HepG2 (cell line): ENCODE results near the gene BBS4.

Source experiments
- EHMT2 ChIP-seq: fragments of 200-600 bp; sonication (generic); IDR thresholded peaks from 2 replicates; pipeline ENCODE4 v1.7.0; 2017; ENCODE audit warnings: antibody characterized with exemption, low read depth, low read length, borderline replicate concordance
- ESRRA ChIP-seq: sonication (generic); formaldehyde crosslinking; IDR thresholded peaks from 2 replicates; pipeline ENCODE4 v1.5.1; 2020; ENCODE audit warnings: mild to moderate bottlenecking, low read depth, missing genetic modification reagents
- FIP1L1 ChIP-seq: fragments of 200-400 bp; formaldehyde crosslinking; IDR thresholded peaks from 2 replicates; pipeline ENCODE4 v1.6.1; 2018; ENCODE audit warnings: low read depth, mild to moderate bottlenecking, low read length, moderate library complexity, borderline replicate concordance; ENCODE audit not compliant: insufficient read depth
- FOSL1 ChIP-seq: sonication (generic); formaldehyde crosslinking; IDR thresholded peaks from 2 replicates; pipeline ENCODE4 v1.9.0; 2021; ENCODE audit warnings: missing genetic modification reagents, borderline replicate concordance
- MYNN ChIP-seq: sonication (generic); formaldehyde crosslinking; IDR thresholded peaks from 2 replicates; pipeline ENCODE4 v1.4.0; 2020; ENCODE audit warnings: mild to moderate bottlenecking, low read depth, missing genetic modification reagents
- NFE2L1 ChIP-seq: sonication (generic); formaldehyde crosslinking; IDR thresholded peaks from 2 replicates; pipeline ENCODE4 v1.4.0; 2020; ENCODE audit warnings: missing genetic modification reagents, mild to moderate bottlenecking, borderline replicate concordance
- PBX3 ChIP-seq: sonication (generic); formaldehyde crosslinking; IDR thresholded peaks from 2 replicates; pipeline ENCODE4 v1.8.1; 2023; ENCODE audit warnings: missing genetic modification reagents, inconsistent platforms, borderline replicate concordance
- POLR2A ChIP-seq, 2 experiments: IDR thresholded peaks; 2 replicates each; pipeline ENCODE4 v1.6.1; 2011; ENCODE audit warnings: low read depth in 2 of 2, low read length in 2 of 2, mild to moderate bottlenecking in 1 of 2, moderate library complexity in 1 of 2; ENCODE audit not compliant: insufficient read depth in 1 of 2
- ZNF503 ChIP-seq: sonication (generic); formaldehyde crosslinking; IDR thresholded peaks from 2 replicates; pipeline ENCODE4 v1.4.0; 2020; ENCODE audit warnings: missing genetic modification reagents
- ZNF589 ChIP-seq: sonication (generic); formaldehyde crosslinking; conservative IDR thresholded peaks from 2 replicates; pipeline ENCODE4 v1.8.0; 2022; ENCODE audit warnings: mild to moderate bottlenecking, moderate library complexity, missing genetic modification reagents

- TF ChIP-seq EHMT2 (no peak), ZNF589 (CRISPR knock-in tag) (no peak), MYNN (no peak), ESRRA (CRISPR knock-in tag) (no peak), POLR2A (IDR thresholded peaks at IDR 0.05; ENCODE audit: insufficient read depth in 1 of 2, low read depth in 2 of 2, low read length in 2 of 2) (no peak), ZNF503 (no peak), NFE2L1 (no peak), FIP1L1 (no peak), PBX3 (no peak), FOSL1 (no peak)
Measured at GRCh38 chr15:72751751-72752455, 65.9 kb downstream of the BBS4 start.
